OCI-LY1 (cell line): ENCODE results near the gene PCA3.

ENCODE experiments used
- H2AFZ ChIP-seq: fragments of 200-600 bp; sonication (generic), shearing (Covaris generic); 2 replicates; pipeline ENCODE4 v1.6.0; 2014; ENCODE audit warnings: antibody characterized with exemption, mild to moderate bottlenecking, low read length
- H3F3A ChIP-seq: fragments of 200-600 bp; sonication (generic), shearing (Covaris generic); 2 replicates; pipeline ENCODE4 v1.6.0; 2014; ENCODE audit warnings: mild to moderate bottlenecking, antibody characterized with exemption, low read length, moderate library complexity; ENCODE audit not compliant: insufficient read depth
- H3K27ac ChIP-seq: fragments of 200-600 bp; sonication (generic); 2 replicates; pipeline ENCODE4 v1.5.1; 2014; ENCODE audit warnings: low read length, mixed run types, mild to moderate bottlenecking, low read depth; ENCODE audit not compliant: poor library complexity, severe bottlenecking
- H3K27me3 ChIP-seq: fragments of 200-600 bp; sonication (generic); 2 replicates; pipeline ENCODE4 v1.6.0; 2014; ENCODE audit warnings: antibody characterized with exemption, mild to moderate bottlenecking, low read length, moderate library complexity; ENCODE audit not compliant: insufficient read depth
- H3K36me3 ChIP-seq: fragments of 200-600 bp; sonication (generic); 2 replicates; pipeline ENCODE4 v1.6.1; 2014; ENCODE audit warnings: mild to moderate bottlenecking, antibody characterized with exemption, low read length, moderate library complexity, mixed read lengths; ENCODE audit not compliant: insufficient read depth
- H3K4me1 ChIP-seq: fragments of 200-600 bp; sonication (generic); 2 replicates; pipeline ENCODE4 v1.5.1; 2014; ENCODE audit warnings: mild to moderate bottlenecking, low read length, moderate library complexity; ENCODE audit not compliant: insufficient read depth, severe bottlenecking
- H3K4me2 ChIP-seq: fragments of 200-600 bp; sonication (generic), shearing (Covaris generic); 2 replicates; pipeline ENCODE4 v1.6.1; 2014; ENCODE audit warnings: low read length
- H3K4me3 ChIP-seq: fragments of 200-600 bp; sonication (generic); 2 replicates; pipeline ENCODE4 v1.5.1; 2014; ENCODE audit warnings: low read length, low read depth, mild to moderate bottlenecking, mixed read lengths; ENCODE audit not compliant: poor library complexity, severe bottlenecking
- H3K79me2 ChIP-seq: fragments of 200-600 bp; shearing (Covaris generic); 2 replicates; pipeline ENCODE4 v1.6.1; 2016; ENCODE audit warnings: mixed run types, low read length, mixed read lengths; ENCODE audit not compliant: insufficient read depth
- H3K9ac ChIP-seq: fragments of 200-600 bp; sonication (generic), shearing (Covaris generic); 2 replicates; pipeline ENCODE4 v1.6.1; 2014; ENCODE audit warnings: mild to moderate bottlenecking, low read length, mixed read lengths
- H3K9me2 ChIP-seq: fragments of 200-600 bp; sonication (generic), shearing (Covaris generic); 2 replicates; pipeline ENCODE4 v1.6.1; 2014; ENCODE audit warnings: low read depth, mild to moderate bottlenecking, low read length, mixed read lengths
- H3K9me3 ChIP-seq: fragments of 200-600 bp; shearing (Covaris generic); 2 replicates; pipeline ENCODE4 v1.6.1; 2014; ENCODE audit warnings: low read length, mixed read lengths
- H4K20me1 ChIP-seq: fragments of 200-600 bp; sonication (generic), shearing (Covaris generic); 2 replicates; pipeline ENCODE4 v1.6.0; 2016; ENCODE audit warnings: mild to moderate bottlenecking, low read length; ENCODE audit not compliant: insufficient read depth
- CTCF ChIP-seq: fragments of 200-600 bp; sonication (generic), shearing (Covaris generic); IDR thresholded peaks from 2 replicates; pipeline ENCODE4 v1.5.1; 2017; ENCODE audit warnings: mild to moderate bottlenecking, antibody characterized with exemption, low read length, moderate library complexity, mixed read lengths
- EZH2 ChIP-seq: fragments of 200-600 bp; sonication (generic), shearing (Covaris generic); IDR thresholded peaks from 2 replicates; pipeline ENCODE4 v1.8.0; 2017; ENCODE audit warnings: borderline replicate concordance, mixed run types, mild to moderate bottlenecking, antibody characterized with exemption, low read length, moderate library complexity, mixed read lengths

PCA3 gene

GRCh38 chr9:76828447-76828846 lies 64.2 kb downstream of the PCA3 start:
- no peaks in the 10 kb centered on the region for H3K4me1 ChIP-seq
- TF ChIP-seq CTCF, result no peak
- H3K36me3 ChIP-seq, result no peaks in the 10 kb centered on the region
- H3F3A ChIP-seq, result no peaks in the 10 kb centered on the region
- no peak overlapping the region for H3K4me3 ChIP-seq
- H3K9ac ChIP-seq, result no peak overlapping the region
- no peaks in the 10 kb centered on the region for H3K9me2 ChIP-seq
- H3K9me3 ChIP-seq, result no peaks in the 10 kb centered on the region
- no peaks in the 10 kb centered on the region for H3K27me3 ChIP-seq
- H2AFZ ChIP-seq, result no peak overlapping the region
- H4K20me1 ChIP-seq, result no peaks in the 10 kb centered on the region
- no peak overlapping the region for H3K4me2 ChIP-seq
- no peak overlapping the region for H3K27ac ChIP-seq
- H3K79me2 ChIP-seq, result no peaks in the 10 kb centered on the region

GRCh38 chr9:76835571-76836283 lies 71.5 kb downstream of the PCA3 start:
- Histone ChIP-seq H3K9me2 (no peaks in the 10 kb centered on the region), H3K36me3 (no peaks in the 10 kb centered on the region), H3K79me2 (no peaks in the 10 kb centered on the region), H3K4me3 (no peak overlapping the region), H3K27ac (no peak overlapping the region), H3K4me1 (no peaks in the 10 kb centered on the region), H3K9me3 (no peaks in the 10 kb centered on the region), H4K20me1 (no peaks in the 10 kb centered on the region), H2AFZ (no peak overlapping the region), H3K4me2 (no peak overlapping the region), H3F3A (no peaks in the 10 kb centered on the region), H3K27me3 (no peaks in the 10 kb centered on the region), H3K9ac (no peak overlapping the region)
- TF ChIP-seq EZH2 (no peak), CTCF (no peak)
